Measurements from ENCODE around the gene CERS5. TPM values are rescaled to one million over a fixed set of nuclear protein-coding genes. Genes with fewer than 3 reads are reported as not detected.
"Not testable (repeated sequence)": the region's sequence is repeated elsewhere in the genome, so short reads cannot be mapped to it uniquely, and the experiment has no call there.

Gene CERS5
- total RNA-seq, 6 experiments from 2014 or later: 48.0 to 69.3 (median 60.3) TPM

GRCh38 chr12:50151047-50151687, 16.0 kb downstream of the CERS5 start:
- Mint-ChIP-seq H3K27ac (peak overlapping the region; percentile 28), H3K9me3 (no peaks in the 10 kb centered on the region), H3K4me3 (no peak overlapping the region), H3K4me1 (ENCODE audit: low read depth) (peaks cover 16% of the 10 kb centered on the region), H3K36me3 (ENCODE audit: low read depth) (no peaks in the 10 kb centered on the region), H3K27me3 (ENCODE audit: insufficient read depth) (no peaks in the 10 kb centered on the region; the same call in 1 of the 2 replicates)
- TF ChIP-seq, protein P1, sequence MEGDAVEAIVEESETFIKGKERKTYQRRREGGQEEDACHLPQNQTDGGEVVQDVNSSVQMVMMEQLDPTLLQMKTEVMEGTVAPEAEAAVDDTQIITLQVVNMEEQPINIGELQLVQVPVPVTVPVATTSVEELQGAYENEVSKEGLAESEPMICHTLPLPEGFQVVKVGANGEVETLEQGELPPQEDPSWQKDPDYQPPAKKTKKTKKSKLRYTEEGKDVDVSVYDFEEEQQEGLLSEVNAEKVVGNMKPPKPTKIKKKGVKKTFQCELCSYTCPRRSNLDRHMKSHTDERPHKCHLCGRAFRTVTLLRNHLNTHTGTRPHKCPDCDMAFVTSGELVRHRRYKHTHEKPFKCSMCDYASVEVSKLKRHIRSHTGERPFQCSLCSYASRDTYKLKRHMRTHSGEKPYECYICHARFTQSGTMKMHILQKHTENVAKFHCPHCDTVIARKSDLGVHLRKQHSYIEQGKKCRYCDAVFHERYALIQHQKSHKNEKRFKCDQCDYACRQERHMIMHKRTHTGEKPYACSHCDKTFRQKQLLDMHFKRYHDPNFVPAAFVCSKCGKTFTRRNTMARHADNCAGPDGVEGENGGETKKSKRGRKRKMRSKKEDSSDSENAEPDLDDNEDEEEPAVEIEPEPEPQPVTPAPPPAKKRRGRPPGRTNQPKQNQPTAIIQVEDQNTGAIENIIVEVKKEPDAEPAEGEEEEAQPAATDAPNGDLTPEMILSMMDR (IDR thresholded peaks at IDR 0.05): no peak
- no peak for DNase-seq

- no peaks in the 10 kb centered on the region; the same call in 1 of the 2 replicates for H3K27me3 Mint-ChIP-seq (ENCODE audit: insufficient read depth)
- H3K4me1 Mint-ChIP-seq (ENCODE audit: low read depth): peaks cover 16% of the 10 kb centered on the region
- TF ChIP-seq, protein P1 (IDR thresholded peaks at IDR 0.05): no peak
- no peak overlapping the region for H3K27ac Mint-ChIP-seq
- H3K9me3 Mint-ChIP-seq: no peaks in the 10 kb centered on the region
- no peaks in the 10 kb centered on the region for H3K36me3 Mint-ChIP-seq (ENCODE audit: low read depth)
- no peak for DNase-seq
- H3K4me3 Mint-ChIP-seq: no peak overlapping the region
Observed at GRCh38 chr12:50149311-50149710, 17.9 kb downstream of the CERS5 start.

GRCh38 chr12:50148011-50148410, 19.2 kb downstream of the CERS5 start:
- H3K9me3 Mint-ChIP-seq; DNase-seq; H3K27ac Mint-ChIP-seq; H3K4me3 Mint-ChIP-seq; H3K27me3 Mint-ChIP-seq (ENCODE audit: insufficient read depth); H3K36me3 Mint-ChIP-seq (ENCODE audit: low read depth): not testable (repeated sequence)
- peaks cover 16% of the 10 kb centered on the region for H3K4me1 Mint-ChIP-seq (ENCODE audit: low read depth)

DNA sequence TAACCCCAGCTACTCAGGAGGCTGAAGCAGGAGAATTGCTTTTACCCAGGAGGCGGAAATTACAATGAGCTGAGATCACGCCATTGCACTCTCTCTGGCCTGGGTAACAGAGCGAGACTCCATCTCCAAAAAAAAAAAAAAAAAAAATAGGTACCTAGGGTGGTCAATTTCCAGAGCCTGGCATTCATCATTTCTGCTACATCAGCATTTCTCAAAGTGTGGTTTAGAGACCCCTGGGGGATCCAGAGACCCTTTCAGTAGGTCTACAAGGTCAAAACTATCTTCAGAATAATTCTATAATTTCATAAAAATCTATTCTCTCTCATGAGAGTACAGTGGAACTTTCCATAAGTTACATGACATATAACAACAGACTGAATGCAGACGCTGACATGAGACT, 19.9 kb downstream of the CERS5 start:
- no peak for DNase-seq
- Mint-ChIP-seq H3K4me3 (no peak overlapping the region), H3K9me3 (no peaks in the 10 kb centered on the region), H3K4me1 (ENCODE audit: low read depth) (peaks cover 16% of the 10 kb centered on the region), H3K36me3 (ENCODE audit: low read depth) (no peaks in the 10 kb centered on the region), H3K27me3 (ENCODE audit: insufficient read depth) (peaks cover 3% of the 10 kb centered on the region), H3K27ac (no peak overlapping the region)
- TF ChIP-seq, protein P1 (IDR thresholded peaks at IDR 0.05): no peak

DNA sequence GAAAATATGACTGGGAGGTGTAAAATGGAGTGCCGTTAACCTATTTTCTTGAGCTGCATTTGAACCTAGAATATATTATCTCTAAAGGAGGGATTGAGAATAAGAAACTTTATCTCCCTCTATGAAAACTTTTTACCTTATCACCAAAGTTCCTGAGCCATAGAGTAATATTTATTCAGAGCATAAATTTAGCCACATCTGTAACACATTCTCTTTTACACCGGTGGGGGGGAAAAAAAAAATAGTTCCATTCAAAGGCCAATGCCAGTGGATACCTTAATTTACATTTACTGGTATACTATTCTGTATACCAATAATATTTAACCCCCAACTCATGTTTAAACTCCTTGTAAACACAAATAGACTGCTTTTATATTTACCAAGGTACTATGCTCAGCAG, 21.7 kb downstream of the CERS5 start:
- Mint-ChIP-seq H3K27ac (no peak overlapping the region), H3K27me3 (ENCODE audit: insufficient read depth) (peaks cover 3% of the 10 kb centered on the region; the same call in 1 of the 2 replicates), H3K4me3 (no peak overlapping the region), H3K9me3 (no peaks in the 10 kb centered on the region), H3K36me3 (ENCODE audit: low read depth) (peaks cover 4% of the 10 kb centered on the region; the same call in 1 of the 2 replicates), H3K4me1 (ENCODE audit: low read depth) (no peaks in the 10 kb centered on the region)
- TF ChIP-seq, protein P1 (IDR thresholded peaks at IDR 0.05): no peak
- DNase-seq: no peak

DNA sequence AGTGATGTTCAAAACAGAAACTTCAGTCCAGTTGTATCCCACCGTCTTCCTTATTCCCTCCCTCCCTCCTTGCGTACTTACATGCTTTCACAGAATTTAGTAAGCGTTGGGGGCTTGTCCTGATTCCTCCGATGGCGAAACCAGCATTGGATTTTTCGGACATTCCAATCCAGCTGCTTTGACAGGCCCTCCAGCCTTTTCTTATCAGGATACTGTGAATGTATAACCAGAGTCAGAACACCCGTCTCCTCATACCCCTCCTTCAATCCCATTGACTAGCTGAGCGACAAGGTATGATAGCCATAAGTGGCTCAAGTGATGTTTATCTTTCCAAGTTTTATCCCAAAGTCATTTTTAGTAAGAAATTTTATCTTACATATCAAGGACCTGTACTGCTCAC, 24.2 kb downstream of the CERS5 start:
- H3K9me3 Mint-ChIP-seq: no peaks in the 10 kb centered on the region
- TF ChIP-seq, protein P1 (IDR thresholded peaks at IDR 0.05): no peak
- H3K36me3 Mint-ChIP-seq (ENCODE audit: low read depth): peaks cover 9% of the 10 kb centered on the region; the same call in 1 of the 2 replicates

More for the DNA sequence above, 24.2 kb downstream of the CERS5 start:
- H3K4me1 Mint-ChIP-seq (ENCODE audit: low read depth): no peaks in the 10 kb centered on the region
- H3K4me3 Mint-ChIP-seq: no peak overlapping the region
- DNase-seq: no peak
- H3K27ac Mint-ChIP-seq: no peak overlapping the region; the same call in 1 of the 2 replicates
- H3K27me3 Mint-ChIP-seq (ENCODE audit: insufficient read depth): peaks cover 3% of the 10 kb centered on the region; the same call in 1 of the 2 replicates
